Smooth muscle cell (in vitro differentiated cells): ENCODE results near the gene PCDH1. TPM values are rescaled to one million over a fixed set of nuclear protein-coding genes. Genes with fewer than 3 reads are reported as not detected.

ENCODE experiments used
- DNase-seq: peaks from one replicate; lab custom pipeline; 2025; ENCODE audit not compliant: unreplicated experiment; lab: John Stamatoyannopoulos, UW
- H2AFZ ChIP-seq: fragments of 200-600 bp; sonication (generic); 2 replicates; pipeline ENCODE4 v1.6.0; 2016; ENCODE audit warnings: antibody characterized with exemption, low read depth, mild to moderate bottlenecking
- H3F3A ChIP-seq: fragments of 200-600 bp; sonication (generic); 2 replicates; pipeline ENCODE4 v1.6.0; 2017; ENCODE audit warnings: antibody characterized with exemption, low read depth
- H3K27ac ChIP-seq: fragments of 200-600 bp; sonication (generic); 2 replicates; pipeline ENCODE4 v1.5.1; 2016; ENCODE audit warnings: low read depth, mild to moderate bottlenecking
- H3K27me3 ChIP-seq: fragments of 200-600 bp; sonication (generic); 2 replicates; pipeline ENCODE4 v1.6.1; 2016; ENCODE audit warnings: low read depth, mild to moderate bottlenecking
- H3K36me3 ChIP-seq: fragments of 200-600 bp; sonication (generic); 2 replicates; pipeline ENCODE4 v1.5.1; 2016; ENCODE audit warnings: low read depth
- H3K4me1 ChIP-seq: fragments of 200-600 bp; sonication (generic); 2 replicates; pipeline ENCODE4 v1.5.1; 2016; ENCODE audit warnings: low read depth
- H3K4me2 ChIP-seq: fragments of 200-600 bp; sonication (generic); 2 replicates; pipeline ENCODE4 v1.6.0; 2016; ENCODE audit warnings: mild to moderate bottlenecking
- H3K4me3 ChIP-seq: fragments of 200-600 bp; sonication (generic); 2 replicates; pipeline ENCODE4 v1.5.1; 2016; ENCODE audit warnings: mild to moderate bottlenecking
- H3K79me2 ChIP-seq: fragments of 200-600 bp; sonication (generic); 2 replicates; pipeline ENCODE4 v1.6.0; 2016; ENCODE audit warnings: low read depth, mild to moderate bottlenecking
- H3K9ac ChIP-seq: fragments of 200-600 bp; sonication (generic); 2 replicates; pipeline ENCODE4 v1.6.0; 2016; ENCODE audit warnings: low read depth
- H3K9me3 ChIP-seq: fragments of 200-600 bp; sonication (generic); replicated peaks from 2 replicates; pipeline ENCODE4 v1.5.1; 2016; ENCODE audit warnings: low read depth
- H4K20me1 ChIP-seq: fragments of 200-600 bp; sonication (generic); 2 replicates; pipeline ENCODE4 v1.6.0; 2016; ENCODE audit warnings: low read depth
- WGBS: methylation state at CpG from one replicate; pipeline ENCODE4 v1.1.7; 2016; ENCODE audit warnings: low lambda C conversion rate; 5-methylcytosine and 5-hydroxymethylcytosine counted together
- polyA plus RNA-seq: library from polyadenylated mRNA; unstranded; fragments of >200 nt; fragmentation: Nextera tagmentation; extraction: Ambion mirVana; gene quantifications from 2 replicates; pipeline ENCODE4 v1.2.1, GENCODE V29; 2016
- total RNA-seq: library from RNA; depleted of rRNA; stranded (reverse); fragments of >200 nt; gene quantifications from 2 replicates; pipeline ENCODE4 v1.2.3, GENCODE V29; 2014
- TF ChIP-seq, protein P1 (sequence below): fragments of 200-600 bp; sonication (generic); IDR thresholded peaks from 2 replicates; pipeline ENCODE4 v1.5.1; 2017; ENCODE audit warnings: borderline replicate concordance, mild to moderate bottlenecking, antibody characterized with exemption; ENCODE audit not compliant: insufficient read depth, poor library complexity, severe bottlenecking

PCDH1 gene
- total and polyA plus RNA-seq, 2 experiments from 2014 or later = 2.5 to 14.7 TPM

DNA sequence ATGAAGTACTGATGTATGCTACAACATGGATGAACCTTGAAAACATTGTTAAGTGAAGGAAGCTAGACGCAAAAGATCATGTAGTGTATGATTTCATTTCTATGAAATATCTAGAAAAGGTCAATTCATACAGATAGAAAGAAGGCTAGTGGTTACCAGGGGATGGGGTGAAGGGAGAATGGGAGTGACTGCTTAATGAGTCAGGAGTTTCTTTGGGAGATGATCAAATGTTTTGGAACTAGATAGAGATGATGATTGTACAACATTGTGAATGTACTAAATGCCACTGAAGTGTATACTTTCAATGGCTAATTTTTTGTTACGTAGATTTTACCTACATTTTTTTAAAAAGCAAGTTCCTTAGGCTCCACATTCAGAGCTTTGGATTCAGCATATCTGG, 30.6 kb upstream of the PCDH1 start:
- Histone ChIP-seq H3K79me2 (no peaks in the 10 kb centered on the region), H3K4me3 (no peak overlapping the region), H4K20me1 (no peaks in the 10 kb centered on the region), H2AFZ (no peak overlapping the region), H3K27me3 (peaks cover 3% of the 10 kb centered on the region), H3K9ac (no peak overlapping the region), H3F3A (no peaks in the 10 kb centered on the region), H3K9me3 (no peaks in the 10 kb centered on the region), H3K4me2 (no peak overlapping the region), H3K27ac (no peak overlapping the region), H3K4me1 (peaks cover 4% of the 10 kb centered on the region), H3K36me3 (no peaks in the 10 kb centered on the region)
- DNase-seq = no peak
- TF ChIP-seq, protein P1, sequence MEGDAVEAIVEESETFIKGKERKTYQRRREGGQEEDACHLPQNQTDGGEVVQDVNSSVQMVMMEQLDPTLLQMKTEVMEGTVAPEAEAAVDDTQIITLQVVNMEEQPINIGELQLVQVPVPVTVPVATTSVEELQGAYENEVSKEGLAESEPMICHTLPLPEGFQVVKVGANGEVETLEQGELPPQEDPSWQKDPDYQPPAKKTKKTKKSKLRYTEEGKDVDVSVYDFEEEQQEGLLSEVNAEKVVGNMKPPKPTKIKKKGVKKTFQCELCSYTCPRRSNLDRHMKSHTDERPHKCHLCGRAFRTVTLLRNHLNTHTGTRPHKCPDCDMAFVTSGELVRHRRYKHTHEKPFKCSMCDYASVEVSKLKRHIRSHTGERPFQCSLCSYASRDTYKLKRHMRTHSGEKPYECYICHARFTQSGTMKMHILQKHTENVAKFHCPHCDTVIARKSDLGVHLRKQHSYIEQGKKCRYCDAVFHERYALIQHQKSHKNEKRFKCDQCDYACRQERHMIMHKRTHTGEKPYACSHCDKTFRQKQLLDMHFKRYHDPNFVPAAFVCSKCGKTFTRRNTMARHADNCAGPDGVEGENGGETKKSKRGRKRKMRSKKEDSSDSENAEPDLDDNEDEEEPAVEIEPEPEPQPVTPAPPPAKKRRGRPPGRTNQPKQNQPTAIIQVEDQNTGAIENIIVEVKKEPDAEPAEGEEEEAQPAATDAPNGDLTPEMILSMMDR = no peak
- 94% methylated on average over 2 of the region's 2 CpGs for WGBS

DNA sequence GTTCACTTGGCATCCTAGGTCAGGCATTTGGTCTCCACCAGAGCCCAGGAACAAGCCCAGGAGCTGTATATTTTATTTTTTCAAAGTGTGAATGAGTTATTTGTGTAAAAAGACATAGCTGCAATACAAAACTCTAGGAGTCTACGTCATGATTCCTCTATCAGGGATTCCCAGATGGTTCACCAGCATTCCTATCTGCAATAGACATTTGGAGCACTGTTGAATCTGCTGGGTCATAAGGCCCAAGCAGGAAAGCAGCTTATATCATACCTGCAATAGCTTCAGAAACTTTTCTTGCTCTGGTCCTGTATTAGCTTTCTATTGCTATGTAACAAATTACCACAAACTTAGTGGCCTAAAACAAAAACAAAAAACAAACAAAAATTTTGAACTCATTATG, 28.8 kb upstream of the PCDH1 start:
- Histone ChIP-seq H3F3A (no peaks in the 10 kb centered on the region), H3K9me3 (no peaks in the 10 kb centered on the region), H3K36me3 (no peaks in the 10 kb centered on the region), H2AFZ (no peak overlapping the region), H3K79me2 (no peaks in the 10 kb centered on the region), H3K27ac (no peak overlapping the region), H3K4me3 (no peak overlapping the region), H3K4me2 (no peak overlapping the region), H3K9ac (no peak overlapping the region), H3K27me3 (peaks cover 3% of the 10 kb centered on the region), H4K20me1 (no peaks in the 10 kb centered on the region), H3K4me1 (no peaks in the 10 kb centered on the region)
- WGBS = 0% methylated on average over 1 of the region's 1 CpG
- DNase-seq = no peak
- TF ChIP-seq, protein P1 = no peak

DNA sequence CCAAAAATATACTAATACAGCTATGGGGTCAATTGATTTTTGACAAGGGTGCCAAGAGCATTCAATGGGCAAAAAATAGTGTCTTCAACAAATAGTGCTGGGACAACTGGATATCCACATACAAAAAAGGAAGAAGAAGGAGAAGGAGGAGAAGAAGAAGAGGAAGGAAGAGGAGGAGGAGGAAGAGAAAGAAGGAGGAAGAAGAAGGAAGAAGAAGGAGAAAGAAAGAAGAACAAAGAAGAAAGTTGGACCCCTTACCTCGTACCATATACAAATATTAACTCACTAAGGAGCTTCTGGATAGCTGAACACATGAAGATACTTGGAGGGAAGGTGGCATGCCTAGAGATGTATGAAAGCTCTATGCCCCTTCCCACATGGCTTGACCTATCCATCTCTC, 28.3 kb upstream of the PCDH1 start:
- TF ChIP-seq, protein P1 = no peak
- no peak for DNase-seq
- H3F3A ChIP-seq = no peaks in the 10 kb centered on the region
- H3K4me2 ChIP-seq = no peak overlapping the region
- H3K27ac ChIP-seq = no peak overlapping the region
- no peak overlapping the region for H2AFZ ChIP-seq
- no peaks in the 10 kb centered on the region for H4K20me1 ChIP-seq
- H3K4me1 ChIP-seq = no peaks in the 10 kb centered on the region
- no peaks in the 10 kb centered on the region for H3K79me2 ChIP-seq
- H3K9ac ChIP-seq = no peak overlapping the region
- H3K9me3 ChIP-seq = no peaks in the 10 kb centered on the region
- no peak overlapping the region for H3K4me3 ChIP-seq
- 38% methylated on average over 1 of the region's 1 CpG for WGBS
- H3K27me3 ChIP-seq = peaks cover 3% of the 10 kb centered on the region
- no peaks in the 10 kb centered on the region for H3K36me3 ChIP-seq

DNA sequence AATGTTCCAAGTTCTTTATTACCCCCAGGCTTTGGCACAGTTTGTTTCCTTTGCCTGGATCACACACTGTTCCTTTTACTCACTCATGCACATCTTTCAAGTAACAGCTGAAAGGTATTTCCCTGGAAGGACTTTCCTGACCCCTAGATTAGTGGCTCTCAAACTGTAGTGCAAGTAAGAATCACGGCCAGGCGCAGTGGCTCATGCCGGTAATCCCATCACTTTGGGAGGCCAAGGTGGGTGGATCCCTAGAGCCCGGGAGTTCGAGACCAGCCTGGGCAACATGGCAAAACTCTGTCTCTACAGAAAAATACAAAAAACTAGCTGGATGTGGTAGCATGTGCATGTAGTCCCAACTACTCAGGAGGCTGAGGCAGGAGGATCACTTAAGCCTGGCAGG, 26.3 kb upstream of the PCDH1 start:
- H3K9ac ChIP-seq = no peak overlapping the region
- no peak overlapping the region for H3K4me2 ChIP-seq
- H2AFZ ChIP-seq = no peak overlapping the region
- DNase-seq = no peak
- TF ChIP-seq, protein P1 = no peak
- H3K36me3 ChIP-seq = no peaks in the 10 kb centered on the region
- H3K79me2 ChIP-seq = no peaks in the 10 kb centered on the region
- WGBS = 91% methylated on average over 5 of the region's 5 CpGs
- H3F3A ChIP-seq = no peaks in the 10 kb centered on the region
- H3K4me1 ChIP-seq = no peaks in the 10 kb centered on the region
- H4K20me1 ChIP-seq = no peaks in the 10 kb centered on the region
- H3K27ac ChIP-seq = no peak overlapping the region
- peaks cover 3% of the 10 kb centered on the region for H3K27me3 ChIP-seq
- H3K9me3 ChIP-seq = no peaks in the 10 kb centered on the region
- no peak overlapping the region for H3K4me3 ChIP-seq
